Astrocyte (in vitro differentiated cells and primary cell): ENCODE measurements around the gene SOX30.

Experiments
- CTCF ChIP-seq: IDR thresholded peaks from 2 replicates; pipeline ENCODE4 v1.5.1; 2011; ENCODE audit warnings: low read depth, mild to moderate bottlenecking, inconsistent platforms, low read length, moderate library complexity; ENCODE audit not compliant: insufficient read depth
- EZH2 ChIP-seq: IDR thresholded peaks from 2 replicates; pipeline ENCODE4 v1.6.1; 2012; ENCODE audit warnings: mild to moderate bottlenecking, low read length, inconsistent platforms; ENCODE audit not compliant: insufficient read depth

- TF ChIP-seq CTCF (no peak), EZH2 (no peak)
Measured at GRCh38 chr5:157599565-157599964, 52.7 kb downstream of the SOX30 start.
